Uterus (tissue), 2 donors: ENCODE results near the gene UGT1A8.
"Not testable (repeated sequence)": the region's sequence is repeated elsewhere in the genome, so short reads cannot be mapped to it uniquely, and the experiment has no call there.

Source experiments
- POLR2A ChIP-seq, 2 donors: fragments of 450-650 bp; IDR thresholded peaks; one replicate each; pipeline ENCODE4 v1.6.1; 2016; ENCODE audit warnings: antibody characterized with exemption in 2 of 2, mild to moderate bottlenecking in 1 of 2, moderate library complexity in 1 of 2
- TF ChIP-seq, protein P1 (sequence below), 4 experiments: fragments of 200-600 bp in 2 of 4; fragments of 450-650 bp in 2 of 4; sonication (generic) in 2 of 4; IDR thresholded peaks; one replicate each; pipeline ENCODE4 v1.5.1; 2016 to 2019; ENCODE audit warnings: antibody characterized with exemption in 4 of 4, mild to moderate bottlenecking in 2 of 4, moderate library complexity in 1 of 4

DNA sequence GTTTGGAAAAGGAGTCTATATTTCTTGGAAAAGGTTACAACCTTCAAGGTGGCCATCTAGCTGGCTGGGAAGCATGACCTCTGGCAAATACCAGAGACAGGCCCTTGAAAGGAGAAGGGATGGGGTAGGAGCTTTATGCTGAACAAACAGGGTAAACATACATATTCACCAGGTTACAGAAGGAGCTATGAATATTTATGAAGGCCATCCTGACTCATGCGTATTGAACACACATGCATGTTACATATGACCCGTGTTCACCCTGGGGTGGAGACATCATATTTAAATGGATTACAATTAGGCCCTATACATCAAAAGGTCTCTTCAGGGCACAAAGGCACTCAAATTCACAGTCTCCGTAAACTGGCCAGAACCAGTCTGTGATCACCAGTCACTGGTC lies 38.5 kb downstream of the UGT1A8 start:
- TF ChIP-seq, protein P1, sequence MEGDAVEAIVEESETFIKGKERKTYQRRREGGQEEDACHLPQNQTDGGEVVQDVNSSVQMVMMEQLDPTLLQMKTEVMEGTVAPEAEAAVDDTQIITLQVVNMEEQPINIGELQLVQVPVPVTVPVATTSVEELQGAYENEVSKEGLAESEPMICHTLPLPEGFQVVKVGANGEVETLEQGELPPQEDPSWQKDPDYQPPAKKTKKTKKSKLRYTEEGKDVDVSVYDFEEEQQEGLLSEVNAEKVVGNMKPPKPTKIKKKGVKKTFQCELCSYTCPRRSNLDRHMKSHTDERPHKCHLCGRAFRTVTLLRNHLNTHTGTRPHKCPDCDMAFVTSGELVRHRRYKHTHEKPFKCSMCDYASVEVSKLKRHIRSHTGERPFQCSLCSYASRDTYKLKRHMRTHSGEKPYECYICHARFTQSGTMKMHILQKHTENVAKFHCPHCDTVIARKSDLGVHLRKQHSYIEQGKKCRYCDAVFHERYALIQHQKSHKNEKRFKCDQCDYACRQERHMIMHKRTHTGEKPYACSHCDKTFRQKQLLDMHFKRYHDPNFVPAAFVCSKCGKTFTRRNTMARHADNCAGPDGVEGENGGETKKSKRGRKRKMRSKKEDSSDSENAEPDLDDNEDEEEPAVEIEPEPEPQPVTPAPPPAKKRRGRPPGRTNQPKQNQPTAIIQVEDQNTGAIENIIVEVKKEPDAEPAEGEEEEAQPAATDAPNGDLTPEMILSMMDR (IDR thresholded peaks at IDR 0.05) = not testable (repeated sequence)
- not testable (repeated sequence) for TF ChIP-seq POLR2A (IDR thresholded peaks at IDR 0.05)
